ENCODE results near the gene MYO18B.
"Not testable (repeated sequence)": the region's sequence is repeated elsewhere in the genome, so short reads cannot be mapped to it uniquely, and the experiment has no call there.

Gene MYO18B

GRCh38 chr22:25741692-25742626 lies at the start of gene MYO18B:
Gene MYO18B, plus strand, starts transcription at chr22:25742188. Its CDS starts 18,905 bp downstream, at chr22:25761093.
- no peak for DNase-seq (ENCODE audit: low spot score)

DNA sequence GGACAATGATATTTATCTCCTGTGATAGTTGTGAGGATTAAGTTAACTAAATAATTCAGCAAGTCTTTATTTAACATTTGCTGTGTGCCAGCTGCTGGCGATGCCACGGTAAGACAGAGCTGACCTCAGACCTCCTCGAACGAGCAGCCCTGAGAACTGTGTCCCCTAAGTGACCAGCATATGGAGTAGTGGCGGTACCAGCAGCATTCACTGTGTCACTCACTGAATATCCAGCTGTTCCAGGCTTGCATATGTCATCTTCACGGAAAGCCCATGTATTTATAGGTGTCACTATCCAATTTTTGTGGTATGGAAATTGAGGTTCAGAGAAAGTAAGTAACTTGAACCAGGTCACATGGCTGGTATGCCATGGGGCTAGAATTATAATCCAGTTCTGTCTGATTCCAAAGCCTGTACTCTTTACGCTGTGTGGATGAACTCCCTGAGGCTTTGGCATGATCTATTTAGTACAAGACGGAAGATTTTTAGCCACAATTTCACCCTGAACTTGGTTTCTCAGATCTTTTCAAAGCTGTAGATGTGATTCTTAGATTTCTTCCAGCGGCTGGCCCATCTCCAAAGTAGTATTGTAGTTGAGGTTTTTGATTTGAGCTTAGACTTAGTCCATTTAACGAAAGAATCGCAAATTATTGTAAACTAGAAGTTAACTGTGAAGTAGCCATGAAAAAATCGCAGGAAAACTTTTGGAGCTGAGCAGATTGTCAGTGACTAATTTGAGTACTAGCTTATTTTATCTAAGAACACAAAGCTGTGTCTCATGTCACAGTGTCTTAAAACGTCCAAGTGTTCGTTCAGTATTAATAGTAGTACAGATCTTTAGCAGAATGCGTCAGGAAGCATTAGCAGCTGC lies 49.4 kb upstream of the MYO18B start:
- no peak for DNase-seq (ENCODE audit: low spot score)

DNA sequence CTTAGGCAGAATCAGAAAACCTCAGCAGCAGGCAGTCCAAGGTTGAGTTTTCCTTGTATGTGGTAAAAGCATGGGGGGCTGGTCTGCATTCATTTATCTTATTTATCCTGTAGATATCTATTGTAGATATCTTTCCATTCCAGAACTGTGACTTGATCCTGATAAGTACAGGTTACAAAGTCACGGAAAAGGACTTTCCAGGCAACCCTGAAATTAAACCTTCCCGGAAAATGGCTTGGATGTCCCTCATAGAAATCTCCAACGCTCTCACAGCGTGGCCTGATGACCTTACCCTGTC lies 48.8 kb upstream of the MYO18B start:
- DNase-seq (ENCODE audit: low spot score), result no peak

GRCh38 chr22:25694196-25694907 lies 47.6 kb upstream of the MYO18B start:
- no peak for DNase-seq (ENCODE audit: low spot score)

- no peak for DNase-seq (ENCODE audit: low spot score)
Observed at GRCh38 chr22:25695146-25695545, 46.8 kb upstream of the MYO18B start.

GRCh38 chr22:25696763-25697162 lies 45.2 kb upstream of the MYO18B start:
- no peak for DNase-seq (ENCODE audit: low spot score)

- DNase-seq (ENCODE audit: low spot score), result no peak
Observed at GRCh38 chr22:25697181-25697664, 44.8 kb upstream of the MYO18B start.

GRCh38 chr22:25697978-25698377 lies 44.0 kb upstream of the MYO18B start:
- DNase-seq (ENCODE audit: low spot score), result no peak

GRCh38 chr22:25698461-25698860 lies 43.5 kb upstream of the MYO18B start:
- DNase-seq (ENCODE audit: low spot score), result no peak

DNA sequence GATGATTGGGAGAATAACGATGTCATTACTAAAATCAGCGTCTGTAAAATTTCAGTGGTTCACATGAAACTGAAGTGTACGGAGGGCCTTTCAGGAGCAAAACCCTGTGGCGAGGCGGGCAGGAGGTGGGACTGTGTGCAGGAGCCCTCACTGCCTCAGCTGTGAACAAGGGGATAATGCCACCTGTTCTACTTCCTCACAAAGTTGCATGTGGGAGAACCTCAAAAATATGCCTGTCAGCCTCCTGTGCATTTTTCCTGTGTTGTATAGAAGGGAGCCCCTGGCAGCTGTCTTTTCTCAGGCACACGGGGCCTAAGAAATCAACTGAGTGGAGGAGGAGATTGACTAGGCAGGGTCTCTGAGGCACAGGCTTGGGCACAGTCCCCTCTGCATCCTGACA lies 43.0 kb upstream of the MYO18B start:
- DNase-seq (ENCODE audit: low spot score), result no peak

GRCh38 chr22:25701056-25701780 lies 40.8 kb upstream of the MYO18B start:
- peak; percentile 60 for DNase-seq (ENCODE audit: low spot score)

GRCh38 chr22:25702040-25702439 lies 39.9 kb upstream of the MYO18B start:
- no peak for DNase-seq (ENCODE audit: low spot score)

DNA sequence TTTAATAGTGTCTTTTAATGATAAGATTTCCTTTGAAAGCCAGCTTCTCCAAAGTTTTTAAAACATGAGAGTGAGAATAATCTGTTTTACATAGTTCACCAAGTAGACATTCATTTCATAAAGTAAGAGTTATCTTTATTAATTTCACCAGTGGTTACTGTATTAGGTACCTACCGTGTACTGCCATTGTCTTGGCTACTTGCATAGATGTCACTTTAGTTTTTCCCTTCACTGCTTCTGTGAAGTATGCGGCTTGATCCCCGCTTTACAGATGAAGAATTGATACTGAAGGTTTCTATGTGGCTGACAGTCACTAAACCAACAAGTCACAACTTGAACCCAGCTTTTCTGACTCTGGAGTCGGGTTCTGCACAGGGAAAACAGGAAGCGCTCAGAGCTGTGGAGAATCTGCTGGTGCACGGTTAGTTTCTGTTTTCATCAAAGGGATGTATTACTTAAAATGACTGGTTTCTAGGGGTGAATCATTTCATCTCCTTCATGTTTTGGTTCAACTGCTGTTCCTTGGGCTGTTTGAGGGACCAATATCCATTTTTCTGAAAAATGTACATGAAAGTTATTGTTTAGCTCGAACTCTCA lies 39.3 kb upstream of the MYO18B start:
- no peak for DNase-seq (ENCODE audit: low spot score)

- no peak for DNase-seq (ENCODE audit: low spot score)
Observed at GRCh38 chr22:25704701-25705100, 37.3 kb upstream of the MYO18B start.

GRCh38 chr22:25706197-25706596 lies 35.8 kb upstream of the MYO18B start:
- DNase-seq (ENCODE audit: low spot score), result no peak

GRCh38 chr22:25708430-25708829 lies 33.6 kb upstream of the MYO18B start:
- not testable (repeated sequence) for DNase-seq (ENCODE audit: low spot score)

DNA sequence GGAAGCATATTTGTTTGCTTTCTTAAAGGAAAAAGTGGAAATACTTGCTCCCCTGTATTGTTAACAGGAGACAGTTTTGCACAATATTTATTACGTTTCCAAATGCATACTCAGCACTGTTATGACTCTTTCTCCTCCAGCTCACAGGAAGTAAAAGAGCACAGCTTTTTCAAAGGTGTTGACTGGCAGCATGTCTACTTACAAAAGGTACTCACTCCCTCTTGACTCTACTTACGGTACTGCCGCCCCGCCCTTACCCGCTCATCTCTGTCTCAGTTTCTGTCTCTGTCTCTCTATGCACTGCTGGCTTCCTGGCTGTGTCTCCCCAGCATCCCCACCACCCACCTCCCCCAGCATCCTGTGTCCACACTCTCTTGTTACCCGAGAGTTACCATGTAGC lies 32.2 kb upstream of the MYO18B start:
- DNase-seq (ENCODE audit: low spot score), result no peak

DNA sequence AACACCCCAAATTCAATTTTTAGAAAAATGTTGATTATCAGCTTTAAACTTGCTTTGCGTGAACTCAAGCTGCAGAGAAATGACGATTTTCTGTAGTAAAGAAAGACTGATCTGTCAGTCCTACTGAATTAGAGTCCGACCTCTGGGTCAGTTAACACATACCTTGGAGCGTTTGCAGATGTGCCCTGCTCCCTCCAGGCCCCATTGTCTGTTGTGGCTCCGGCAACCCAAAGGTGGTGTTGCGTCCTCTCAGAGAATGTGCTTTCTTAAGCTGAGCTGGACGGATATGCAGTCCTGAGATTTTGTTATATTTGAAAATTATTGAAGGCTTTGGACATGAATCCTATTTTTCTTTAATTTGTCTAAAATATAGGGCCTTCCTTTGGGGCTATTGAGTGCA lies 31.5 kb upstream of the MYO18B start:
- no peak for DNase-seq (ENCODE audit: low spot score)

DNA sequence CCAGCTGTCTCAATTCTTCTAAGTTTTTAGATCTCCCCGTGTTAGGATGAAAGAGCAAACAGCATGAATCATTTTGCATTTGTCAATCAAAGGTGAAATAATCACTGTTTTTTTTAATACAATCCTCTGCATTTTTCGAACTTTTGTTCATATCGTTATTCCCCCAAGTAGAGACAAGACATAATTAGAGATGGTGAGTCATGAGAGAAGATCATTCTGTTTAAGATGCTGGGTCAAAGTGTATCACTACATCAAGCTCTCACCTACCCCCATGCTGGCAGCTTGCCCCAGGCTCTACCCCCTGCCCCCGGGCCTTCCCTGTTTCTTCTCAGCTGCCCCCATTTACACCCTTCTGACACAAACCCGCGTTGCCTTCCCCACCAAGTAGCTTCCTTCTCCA lies 30.5 kb upstream of the MYO18B start:
- DNase-seq (ENCODE audit: low spot score), result no peak

GRCh38 chr22:25712661-25713400 lies 29.2 kb upstream of the MYO18B start:
- DNase-seq (ENCODE audit: low spot score), result no peak
